HCT116 (cell line): ENCODE data around the gene ZNF670. TPM values are rescaled to one million over a fixed set of nuclear protein-coding genes. Genes with fewer than 3 reads are reported as not detected.

Source experiments
- ATAC-seq: fragments of 200-7000 bp; cut with Tn5 transposase; 2 replicates; pipeline ENCODE4 v1.9.1; 2020; ENCODE audit warnings: mild to moderate bottlenecking, moderate library complexity
- BruUV-seq: library from RNA; stranded (reverse); fragments of 400-500 nt; replicated peaks from 2 replicates; lab custom pipeline; 2021; lab: Mats Ljungman, UMichigan
- CTCF ChIA-PET: fragments of 300-600 bp; sonication (Branson Sonifier 250); formaldehyde crosslinking; loops from one replicate; lab custom pipeline; 2021; ENCODE audit warnings: antibody characterized with exemption; lab: Charles Lee
- POLR2A ChIA-PET: fragments of 300-600, 350-600 bp; sonication (Branson Sonifier 250); formaldehyde crosslinking; loops from one replicate; lab custom pipeline; 2021; ENCODE audit warnings: antibody characterized with exemption; lab: Charles Lee
- RAD21 ChIA-PET, 2 experiments: fragments of 300-600 bp; sonication (Branson Sonifier 250); formaldehyde crosslinking; loops; one replicate each; lab custom pipeline; 2023; ENCODE audit warnings: low total read pairs in 2 of 2; ENCODE audit not compliant: uncharacterized antibody in 2 of 2, unreplicated experiment in 2 of 2, low non-redundant PET in 1 of 2; lab: Charles Lee
- DNase-seq: peaks from one replicate; pipeline ENCODE4 v3.0.0-alpha.2; 2010; ENCODE audit warnings: low read depth, low spot score
- H2AFZ ChIP-seq: fragments of 200-600 bp; shearing (Covaris generic), sonication (generic); 2 replicates; pipeline ENCODE4 v1.6.1; 2017; ENCODE audit warnings: low read depth, mixed run types, mixed read lengths, antibody characterized with exemption, low read length; ENCODE audit not compliant: poor library complexity, severe bottlenecking
- H3K27ac ChIP-seq: 2 replicates; pipeline ENCODE4 v1.5.1; 2012; ENCODE audit warnings: low read depth, low read length
- H3K27me3 ChIP-seq: fragments of 200-600 bp; sonication (generic); 2 replicates; pipeline ENCODE4 v1.6.1; 2016; ENCODE audit warnings: mixed run types, low read length, mixed read lengths; ENCODE audit not compliant: insufficient read depth
- H3K36me3 ChIP-seq, 2 experiments: fragments of 200-500 bp in 1 of 2; fragments of 200-600 bp in 1 of 2; sonication (Bioruptor generic) in 1 of 2; sonication (generic) in 1 of 2; 2 replicates each; pipeline versions ENCODE4 v1.5.1 to v1.6.1; 2014 to 2016; ENCODE audit warnings: low read length in 2 of 2, inconsistent platforms in 1 of 2, mixed read lengths in 1 of 2, mixed run types in 1 of 2; ENCODE audit not compliant: insufficient read depth in 2 of 2, control insufficient read depth in 1 of 2
- H3K4me1 ChIP-seq, 2 experiments: fragments of 200-600 bp in 1 of 2; sonication (generic) in 1 of 2; 2 replicates each; pipeline versions ENCODE4 v1.5.1 to v1.6.1; 2012 to 2017; ENCODE audit warnings: low read length in 2 of 2, inconsistent platforms in 1 of 2, mild to moderate bottlenecking in 1 of 2, mixed read lengths in 1 of 2, mixed run types in 1 of 2, moderate library complexity in 1 of 2; ENCODE audit not compliant: insufficient read depth in 2 of 2, control insufficient read depth in 1 of 2
- H3K4me2 ChIP-seq: fragments of 200-600 bp; sonication (generic); 2 replicates; pipeline ENCODE4 v1.6.1; 2017; ENCODE audit warnings: mixed run types, low read length, mixed read lengths
- H3K4me3 ChIP-seq, 2 experiments: fragments of 200-600 bp in 1 of 2; sonication (generic) in 1 of 2; replicated peaks in 1 of 2; 2 replicates each; pipeline ENCODE4 v1.5.1; 2011 to 2016; ENCODE audit warnings: low read length in 2 of 2, control low read depth in 1 of 2, low read depth in 1 of 2, mild to moderate bottlenecking in 1 of 2, mixed read lengths in 1 of 2, mixed run types in 1 of 2
- H3K79me2 ChIP-seq: fragments of 200-600 bp; sonication (generic); 2 replicates; pipeline ENCODE4 v1.6.1; 2017; ENCODE audit warnings: mild to moderate bottlenecking, mixed run types, low read length, moderate library complexity, mixed read lengths; ENCODE audit not compliant: insufficient read depth
- H3K9ac ChIP-seq: fragments of 200-600 bp; sonication (generic); 2 replicates; pipeline ENCODE4 v1.6.1; 2016; ENCODE audit warnings: low read length, mixed read lengths
- H3K9me2 ChIP-seq: fragments of 200-600 bp; sonication (generic), shearing (Covaris generic); 2 replicates; pipeline ENCODE4 v1.6.1; 2017; ENCODE audit warnings: mixed run types, mild to moderate bottlenecking, moderate library complexity; ENCODE audit not compliant: insufficient read depth
- H3K9me3 ChIP-seq, 2 experiments: fragments of 200-500 bp in 1 of 2; fragments of 200-600 bp in 1 of 2; sonication (Bioruptor generic) in 1 of 2; sonication (generic) in 1 of 2; 2 replicates each; pipeline ENCODE4 v1.6.1; 2014 to 2017; ENCODE audit warnings: low read length in 2 of 2, mixed read lengths in 2 of 2, inconsistent platforms in 1 of 2, low read depth in 1 of 2, mild to moderate bottlenecking in 1 of 2, mixed run types in 1 of 2, moderate library complexity in 1 of 2; ENCODE audit not compliant: control insufficient read depth in 1 of 2, insufficient read depth in 1 of 2
- H4K20me1 ChIP-seq: fragments of 200-600 bp; sonication (generic), shearing (Covaris generic); 2 replicates; pipeline ENCODE4 v1.6.1; 2017; ENCODE audit warnings: mixed run types, mild to moderate bottlenecking, moderate library complexity; ENCODE audit not compliant: insufficient read depth
- EZH2 ChIP-seq: fragments of 200-600 bp; sonication (generic); IDR thresholded peaks from 2 replicates; pipeline ENCODE4 v1.6.1; 2017; ENCODE audit warnings: antibody characterized with exemption, mixed run types
- POLR2AphosphoS5 ChIP-seq: IDR thresholded peaks from 2 replicates; pipeline ENCODE4 v1.6.1; 2011; ENCODE audit warnings: mild to moderate bottlenecking, low read depth, low read length, moderate library complexity
- RAD21 ChIP-seq: IDR thresholded peaks from 2 replicates; pipeline ENCODE4 v1.6.1; 2012; ENCODE audit warnings: low read depth, mild to moderate bottlenecking
- intact Hi-C: fragments of 100-400 bp; cut with micrococcal nuclease; formaldehyde crosslinking; loops from 2 replicates; pipeline ENCODE4 v1.10.0; 2022
- total RNA-seq: library from RNA; stranded (reverse); gene quantifications from one replicate; pipeline ENCODE4 v1.2.1, GENCODE V29; 2021; ENCODE audit not compliant: unreplicated experiment

Gene ZNF670
- total RNA-seq, 1 experiment from 2014 or later = 6.9 TPM

DNA sequence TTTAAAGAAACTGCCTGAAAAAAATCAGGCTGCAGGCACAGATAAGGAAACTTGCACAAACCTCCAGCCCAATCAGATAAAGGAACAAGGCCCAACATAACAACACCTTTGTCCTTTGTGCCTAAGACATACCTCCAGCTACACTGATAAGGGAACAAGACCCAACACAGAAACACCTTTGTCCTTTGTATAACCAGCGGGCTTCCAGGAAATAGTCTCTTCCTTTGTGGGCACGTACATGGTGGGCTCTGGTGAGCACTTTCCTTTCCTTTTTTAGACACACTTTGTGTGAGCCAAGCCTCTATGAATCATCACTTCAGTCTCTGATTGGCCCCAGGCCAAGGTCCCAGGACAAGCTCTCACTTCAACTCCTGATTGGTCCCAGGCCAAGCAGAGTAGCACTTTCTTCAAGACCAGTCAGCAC lies 23.6 kb downstream of the ZNF670 start:
- Histone ChIP-seq H3K79me2 (peaks cover 71% of the 10 kb centered on the region), H4K20me1 (no peaks in the 10 kb centered on the region), H3K9ac (no peak overlapping the region), H3K4me2 (no peak overlapping the region), H3K27me3 (no peaks in the 10 kb centered on the region), H3K36me3 (no peaks in the 10 kb centered on the region; a peak in 1 of 4 replicates), H2AFZ (no peak overlapping the region), H3K4me3 (no peak overlapping the region), H3K9me3 (peaks cover 35 to 43% of the 10 kb centered on the region in 2 experiments; a peak in 3 of 4 replicates), H3K27ac (no peak overlapping the region), H3K4me1 (no peaks in the 10 kb centered on the region), H3K9me2 (no peaks in the 10 kb centered on the region)
- BruUV-seq = no TSS peak
- intact Hi-C loops = no loop called here
- CTCF ChIA-PET = no interaction called here
- POLR2A ChIA-PET = no interaction called here
- DNase-seq = no peak
- TF ChIP-seq POLR2AphosphoS5 (no peak), RAD21 (no peak)
- no peak for ATAC-seq
- RAD21 ChIA-PET = no interaction called here

DNA sequence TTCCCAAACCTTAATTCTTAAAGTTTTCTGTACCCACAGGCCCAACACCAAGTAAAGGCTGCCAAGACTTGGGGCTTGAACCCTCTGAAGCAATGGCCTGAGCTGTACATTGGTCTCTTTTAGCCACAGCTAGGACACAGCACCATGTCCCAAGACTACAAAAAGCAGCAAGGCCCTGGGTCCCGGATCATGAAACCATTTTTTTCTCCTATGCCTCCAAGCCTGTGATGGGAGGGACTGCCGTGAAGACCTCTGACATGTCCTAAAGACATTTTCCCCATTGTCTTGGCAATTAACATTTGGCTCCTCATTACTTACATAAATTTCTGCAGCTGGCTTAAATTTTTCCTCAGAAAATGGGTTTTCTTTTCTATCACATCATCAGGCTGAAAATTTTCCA lies 30.9 kb downstream of the ZNF670 start:
- BruUV-seq = no TSS peak
- ATAC-seq (no peak), DNase-seq (no peak)
- Histone ChIP-seq H3K27ac (no peak overlapping the region), H3K79me2 (peaks cover 25% of the 10 kb centered on the region), H2AFZ (no peak overlapping the region), H3K9me2 (no peaks in the 10 kb centered on the region), H3K9me3 (peaks cover 35 to 37% of the 10 kb centered on the region in 2 experiments; a peak in 3 of 4 replicates), H3K27me3 (no peaks in the 10 kb centered on the region), H3K36me3 (no peaks in the 10 kb centered on the region), H3K4me2 (no peak overlapping the region), H3K9ac (no peak overlapping the region), H4K20me1 (no peaks in the 10 kb centered on the region), H3K4me1 (no peaks in the 10 kb centered on the region), H3K4me3 (no peak overlapping the region)
- intact Hi-C loops = no loop called here
- ChIA-PET RAD21 (no interaction called here), POLR2A (no interaction called here), CTCF (no interaction called here)
- TF ChIP-seq EZH2 = no peak
